HEK293 (cell line): ENCODE measurements around the gene MYL10.

Experiments
- CTCF ChIA-PET: fragments of 350-600 bp; formaldehyde crosslinking; extraction: SDS; loops from one replicate; lab custom pipeline; 2021; ENCODE audit warnings: antibody characterized with exemption; lab: Yijun Ruan, JAX
- POLR2A ChIA-PET: fragments of 300-600 bp; formaldehyde crosslinking; extraction: SDS; loops from one replicate; lab custom pipeline; 2020; ENCODE audit warnings: antibody characterized with exemption, inconsistent platforms; lab: Yijun Ruan, JAX
- H3K27ac ChIP-seq: fragments of 200-500 bp; sonication (Bioruptor generic); 2 replicates; pipeline ENCODE4 v1.5.1; 2014; ENCODE audit warnings: low read depth, low read length, control low read depth, inconsistent platforms; ENCODE audit errors: extremely low read depth
- H3K36me3 ChIP-seq, 2 experiments: fragments of 200-500 bp in 1 of 2; sonication (Bioruptor generic) in 1 of 2; 1 replicate in 1 of 2; 2 replicates in 1 of 2; pipeline ENCODE4 v1.5.1; 2014 to 2017; ENCODE audit warnings: inconsistent platforms in 2 of 2, low read length in 2 of 2; ENCODE audit not compliant: control insufficient read depth in 2 of 2, insufficient read depth in 1 of 2
- H3K4me1 ChIP-seq: fragments of 200-500 bp; sonication (Bioruptor generic); 2 replicates; pipeline ENCODE4 v1.5.1; 2014; ENCODE audit warnings: mild to moderate bottlenecking, low read length, inconsistent platforms; ENCODE audit not compliant: control insufficient read depth, insufficient read depth
- H3K4me3 ChIP-seq: 2 replicates; pipeline ENCODE4 v1.5.1; 2011; ENCODE audit warnings: low read depth, mild to moderate bottlenecking, control low read depth, low read length, moderate library complexity
- H3K9me3 ChIP-seq: fragments of 200-500 bp; sonication (Bioruptor generic); 2 replicates; pipeline ENCODE4 v1.5.1; 2014; ENCODE audit warnings: low read depth, low read length, inconsistent platforms; ENCODE audit not compliant: control insufficient read depth, insufficient read depth
- GLIS1 ChIP-seq: fragments of 450-650 bp; formaldehyde crosslinking; IDR thresholded peaks from 2 replicates; pipeline ENCODE4 v1.5.1; 2016; ENCODE audit warnings: missing biosample characterization, missing genetic modification characterization
- SP2 ChIP-seq: fragments of 450-650 bp; formaldehyde crosslinking; IDR thresholded peaks from 2 replicates; pipeline ENCODE4 v1.5.1; 2016; ENCODE audit warnings: missing biosample characterization, missing genetic modification characterization
- YY2 ChIP-seq: fragments of 450-650 bp; formaldehyde crosslinking; IDR thresholded peaks from 2 replicates; pipeline ENCODE4 v1.5.1; 2016; ENCODE audit warnings: missing biosample characterization, missing genetic modification characterization
- ZFP41 ChIP-seq: fragments of 450-650 bp; formaldehyde crosslinking; IDR thresholded peaks from 2 replicates; pipeline ENCODE4 v1.5.1; 2016; ENCODE audit warnings: missing biosample characterization, missing genetic modification characterization, borderline replicate concordance
- ZNF132 ChIP-seq: fragments of 450-650 bp; formaldehyde crosslinking; IDR thresholded peaks from 2 replicates; pipeline ENCODE4 v1.5.1; 2017; ENCODE audit warnings: missing biosample characterization, missing genetic modification characterization, borderline replicate concordance
- ZNF140 ChIP-seq: fragments of 450-650 bp; formaldehyde crosslinking; IDR thresholded peaks from 2 replicates; pipeline ENCODE4 v1.5.1; 2016; ENCODE audit warnings: missing biosample characterization, missing genetic modification characterization
- ZNF174 ChIP-seq: fragments of 450-650 bp; formaldehyde crosslinking; IDR thresholded peaks from 2 replicates; pipeline ENCODE4 v1.5.0; 2017; ENCODE audit warnings: missing biosample characterization, mild to moderate bottlenecking, missing genetic modification characterization
- ZNF341 ChIP-seq: fragments of 450-650 bp; formaldehyde crosslinking; IDR thresholded peaks from 2 replicates; pipeline ENCODE4; 2016; ENCODE audit warnings: low read depth, missing biosample characterization, missing genetic modification characterization
- ZNF433 ChIP-seq: fragments of 450-650 bp; formaldehyde crosslinking; IDR thresholded peaks from 2 replicates; pipeline ENCODE4 v1.5.1; 2016; ENCODE audit warnings: missing biosample characterization, missing genetic modification characterization, low read depth
- ZNF701 ChIP-seq: fragments of 450-650 bp; formaldehyde crosslinking; IDR thresholded peaks from 2 replicates; pipeline ENCODE4 v1.5.1; 2016; ENCODE audit warnings: missing biosample characterization, missing genetic modification characterization
- TF ChIP-seq, protein P1 (sequence below): fragments of 450-650 bp; formaldehyde crosslinking; IDR thresholded peaks from 2 replicates; pipeline ENCODE4 v1.5.1; 2016; ENCODE audit warnings: missing biosample characterization, missing genetic modification characterization
- TF ChIP-seq, protein P2 (sequence below): fragments of 450-650 bp; formaldehyde crosslinking; IDR thresholded peaks from 2 replicates; pipeline ENCODE4 v1.5.1; 2017; ENCODE audit warnings: missing biosample characterization, missing genetic modification characterization
- TF ChIP-seq, protein P3 (sequence below): fragments of 450-650 bp; formaldehyde crosslinking; IDR thresholded peaks from 2 replicates; pipeline ENCODE4 v1.5.1; 2016; ENCODE audit warnings: missing biosample characterization, missing genetic modification characterization, borderline replicate concordance
- TF ChIP-seq, protein P4 (sequence below): fragments of 450-650 bp; formaldehyde crosslinking; IDR thresholded peaks from 2 replicates; pipeline ENCODE4 v1.5.1; 2017; ENCODE audit warnings: missing biosample characterization, missing genetic modification characterization
- TF ChIP-seq, protein P5 (sequence below): fragments of 450-650 bp; formaldehyde crosslinking; IDR thresholded peaks from 2 replicates; pipeline ENCODE4 v1.5.1; 2016; ENCODE audit warnings: missing biosample characterization, missing genetic modification characterization

MYL10 gene

DNA sequence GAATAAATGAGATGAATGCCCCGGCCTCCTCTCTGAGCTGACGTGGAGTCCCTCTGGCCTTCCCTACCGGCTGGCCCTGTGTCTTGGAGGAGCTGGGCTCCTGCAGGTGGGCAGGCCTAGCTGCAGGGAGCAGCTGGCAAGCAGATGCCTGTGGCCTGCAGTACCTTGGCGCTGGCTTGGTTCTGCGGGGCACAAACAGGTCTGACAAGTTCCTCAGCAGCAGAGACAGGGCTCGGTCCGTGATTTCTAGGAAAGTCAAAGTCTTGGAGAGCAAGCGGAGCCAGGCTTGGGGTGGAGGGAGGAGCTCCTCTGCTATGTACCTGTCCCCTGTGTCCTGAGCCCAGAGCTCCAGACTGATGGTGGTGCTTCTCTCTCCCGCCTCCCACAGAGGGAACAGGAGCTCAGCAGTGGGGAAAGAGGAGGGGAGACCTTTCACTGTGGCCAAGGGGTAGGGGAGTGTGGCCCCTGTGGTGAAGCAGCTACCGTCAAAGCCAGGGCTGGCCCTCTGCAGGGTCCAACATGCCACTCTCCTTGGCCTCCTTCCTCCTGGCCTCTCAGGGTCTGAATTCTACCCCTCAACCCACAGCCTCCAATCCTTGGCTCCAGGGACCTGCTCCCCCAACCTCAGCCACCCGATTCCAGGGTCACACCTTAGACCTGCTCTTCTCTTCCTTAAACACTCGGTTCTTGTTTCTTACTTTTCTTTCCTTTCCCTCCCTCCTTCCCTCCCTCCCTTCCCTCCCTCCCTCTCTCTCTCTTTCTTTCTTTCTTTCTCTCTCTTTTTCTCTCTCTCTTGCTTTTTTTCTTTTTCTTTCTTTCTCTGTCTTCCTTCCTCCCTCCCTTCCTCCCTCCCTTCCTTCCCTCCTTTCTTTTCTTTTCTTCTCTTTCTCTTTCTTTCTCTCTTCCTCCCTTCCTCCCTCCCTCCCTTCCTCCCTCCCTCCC, 20.1 kb downstream of the MYL10 start (continued):
- TF ChIP-seq, protein P1, sequence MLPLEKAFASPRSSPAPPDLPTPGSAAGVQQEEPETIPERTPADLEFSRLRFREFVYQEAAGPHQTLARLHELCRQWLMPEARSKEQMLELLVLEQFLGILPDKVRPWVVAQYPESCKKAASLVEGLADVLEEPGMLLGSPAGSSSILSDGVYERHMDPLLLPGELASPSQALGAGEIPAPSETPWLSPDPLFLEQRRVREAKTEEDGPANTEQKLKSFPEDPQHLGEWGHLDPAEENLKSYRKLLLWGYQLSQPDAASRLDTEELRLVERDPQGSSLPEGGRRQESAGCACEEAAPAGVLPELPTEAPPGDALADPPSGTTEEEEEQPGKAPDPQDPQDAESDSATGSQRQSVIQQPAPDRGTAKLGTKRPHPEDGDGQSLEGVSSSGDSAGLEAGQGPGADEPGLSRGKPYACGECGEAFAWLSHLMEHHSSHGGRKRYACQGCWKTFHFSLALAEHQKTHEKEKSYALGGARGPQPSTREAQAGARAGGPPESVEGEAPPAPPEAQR (tag by site-specific recombination) = no peak
- TF ChIP-seq, protein P2, sequence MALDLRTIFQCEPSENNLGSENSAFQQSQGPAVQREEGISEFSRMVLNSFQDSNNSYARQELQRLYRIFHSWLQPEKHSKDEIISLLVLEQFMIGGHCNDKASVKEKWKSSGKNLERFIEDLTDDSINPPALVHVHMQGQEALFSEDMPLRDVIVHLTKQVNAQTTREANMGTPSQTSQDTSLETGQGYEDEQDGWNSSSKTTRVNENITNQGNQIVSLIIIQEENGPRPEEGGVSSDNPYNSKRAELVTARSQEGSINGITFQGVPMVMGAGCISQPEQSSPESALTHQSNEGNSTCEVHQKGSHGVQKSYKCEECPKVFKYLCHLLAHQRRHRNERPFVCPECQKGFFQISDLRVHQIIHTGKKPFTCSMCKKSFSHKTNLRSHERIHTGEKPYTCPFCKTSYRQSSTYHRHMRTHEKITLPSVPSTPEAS (tag by site-specific recombination) = no peak
- no peak for TF ChIP-seq ZNF140 (tag by site-specific recombination)
- no peak for TF ChIP-seq ZNF341 (tag by site-specific recombination)
- TF ChIP-seq, protein P3, sequence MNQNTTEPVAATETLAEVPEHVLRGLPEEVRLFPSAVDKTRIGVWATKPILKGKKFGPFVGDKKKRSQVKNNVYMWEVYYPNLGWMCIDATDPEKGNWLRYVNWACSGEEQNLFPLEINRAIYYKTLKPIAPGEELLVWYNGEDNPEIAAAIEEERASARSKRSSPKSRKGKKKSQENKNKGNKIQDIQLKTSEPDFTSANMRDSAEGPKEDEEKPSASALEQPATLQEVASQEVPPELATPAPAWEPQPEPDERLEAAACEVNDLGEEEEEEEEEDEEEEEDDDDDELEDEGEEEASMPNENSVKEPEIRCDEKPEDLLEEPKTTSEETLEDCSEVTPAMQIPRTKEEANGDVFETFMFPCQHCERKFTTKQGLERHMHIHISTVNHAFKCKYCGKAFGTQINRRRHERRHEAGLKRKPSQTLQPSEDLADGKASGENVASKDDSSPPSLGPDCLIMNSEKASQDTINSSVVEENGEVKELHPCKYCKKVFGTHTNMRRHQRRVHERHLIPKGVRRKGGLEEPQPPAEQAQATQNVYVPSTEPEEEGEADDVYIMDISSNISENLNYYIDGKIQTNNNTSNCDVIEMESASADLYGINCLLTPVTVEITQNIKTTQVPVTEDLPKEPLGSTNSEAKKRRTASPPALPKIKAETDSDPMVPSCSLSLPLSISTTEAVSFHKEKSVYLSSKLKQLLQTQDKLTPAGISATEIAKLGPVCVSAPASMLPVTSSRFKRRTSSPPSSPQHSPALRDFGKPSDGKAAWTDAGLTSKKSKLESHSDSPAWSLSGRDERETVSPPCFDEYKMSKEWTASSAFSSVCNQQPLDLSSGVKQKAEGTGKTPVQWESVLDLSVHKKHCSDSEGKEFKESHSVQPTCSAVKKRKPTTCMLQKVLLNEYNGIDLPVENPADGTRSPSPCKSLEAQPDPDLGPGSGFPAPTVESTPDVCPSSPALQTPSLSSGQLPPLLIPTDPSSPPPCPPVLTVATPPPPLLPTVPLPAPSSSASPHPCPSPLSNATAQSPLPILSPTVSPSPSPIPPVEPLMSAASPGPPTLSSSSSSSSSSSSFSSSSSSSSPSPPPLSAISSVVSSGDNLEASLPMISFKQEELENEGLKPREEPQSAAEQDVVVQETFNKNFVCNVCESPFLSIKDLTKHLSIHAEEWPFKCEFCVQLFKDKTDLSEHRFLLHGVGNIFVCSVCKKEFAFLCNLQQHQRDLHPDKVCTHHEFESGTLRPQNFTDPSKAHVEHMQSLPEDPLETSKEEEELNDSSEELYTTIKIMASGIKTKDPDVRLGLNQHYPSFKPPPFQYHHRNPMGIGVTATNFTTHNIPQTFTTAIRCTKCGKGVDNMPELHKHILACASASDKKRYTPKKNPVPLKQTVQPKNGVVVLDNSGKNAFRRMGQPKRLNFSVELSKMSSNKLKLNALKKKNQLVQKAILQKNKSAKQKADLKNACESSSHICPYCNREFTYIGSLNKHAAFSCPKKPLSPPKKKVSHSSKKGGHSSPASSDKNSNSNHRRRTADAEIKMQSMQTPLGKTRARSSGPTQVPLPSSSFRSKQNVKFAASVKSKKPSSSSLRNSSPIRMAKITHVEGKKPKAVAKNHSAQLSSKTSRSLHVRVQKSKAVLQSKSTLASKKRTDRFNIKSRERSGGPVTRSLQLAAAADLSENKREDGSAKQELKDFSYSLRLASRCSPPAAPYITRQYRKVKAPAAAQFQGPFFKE (tag by site-specific recombination) = no peak
- no peak for TF ChIP-seq YY2 (tag by site-specific recombination)
- no peak for TF ChIP-seq ZNF132 (tag by site-specific recombination)
- TF ChIP-seq ZFP41 (tag by site-specific recombination) = no peak
- TF ChIP-seq GLIS1 (tag by site-specific recombination) = peak; percentile 23; the same call in 1 of the 2 replicates

DNA sequence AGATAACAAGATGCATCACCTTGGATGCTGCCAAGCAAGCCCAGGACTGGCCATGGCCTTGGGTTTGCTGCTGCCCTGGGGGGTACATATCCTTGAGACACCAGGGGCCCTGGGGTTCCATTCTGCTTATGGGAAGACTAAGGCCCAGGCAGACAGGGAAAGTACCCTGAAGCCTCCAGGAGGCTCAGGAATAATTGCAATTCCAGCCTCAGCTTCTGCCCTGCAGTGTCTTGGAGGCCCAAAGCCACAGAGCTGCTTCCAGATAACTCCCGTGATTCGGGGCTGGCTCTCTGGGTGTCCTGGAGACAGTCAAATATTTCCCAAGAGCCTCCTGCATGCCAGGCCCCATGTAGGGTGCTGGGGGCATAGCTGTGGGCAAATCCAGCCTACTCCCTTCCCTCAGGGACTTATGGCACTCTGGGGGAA, 22.6 kb downstream of the MYL10 start:
- Histone ChIP-seq H3K4me3 (no peak overlapping the region), H3K27ac (no peak overlapping the region), H3K9me3 (no peaks in the 10 kb centered on the region), H3K4me1 (no peaks in the 10 kb centered on the region), H3K36me3 (no peaks in the 10 kb centered on the region)
- TF ChIP-seq ZNF433 (tag by site-specific recombination) (no peak), ZNF701 (tag by site-specific recombination) (no peak), SP2 (tag by site-specific recombination) (no peak), ZNF174 (tag by site-specific recombination) (no peak)
- TF ChIP-seq, protein P4, sequence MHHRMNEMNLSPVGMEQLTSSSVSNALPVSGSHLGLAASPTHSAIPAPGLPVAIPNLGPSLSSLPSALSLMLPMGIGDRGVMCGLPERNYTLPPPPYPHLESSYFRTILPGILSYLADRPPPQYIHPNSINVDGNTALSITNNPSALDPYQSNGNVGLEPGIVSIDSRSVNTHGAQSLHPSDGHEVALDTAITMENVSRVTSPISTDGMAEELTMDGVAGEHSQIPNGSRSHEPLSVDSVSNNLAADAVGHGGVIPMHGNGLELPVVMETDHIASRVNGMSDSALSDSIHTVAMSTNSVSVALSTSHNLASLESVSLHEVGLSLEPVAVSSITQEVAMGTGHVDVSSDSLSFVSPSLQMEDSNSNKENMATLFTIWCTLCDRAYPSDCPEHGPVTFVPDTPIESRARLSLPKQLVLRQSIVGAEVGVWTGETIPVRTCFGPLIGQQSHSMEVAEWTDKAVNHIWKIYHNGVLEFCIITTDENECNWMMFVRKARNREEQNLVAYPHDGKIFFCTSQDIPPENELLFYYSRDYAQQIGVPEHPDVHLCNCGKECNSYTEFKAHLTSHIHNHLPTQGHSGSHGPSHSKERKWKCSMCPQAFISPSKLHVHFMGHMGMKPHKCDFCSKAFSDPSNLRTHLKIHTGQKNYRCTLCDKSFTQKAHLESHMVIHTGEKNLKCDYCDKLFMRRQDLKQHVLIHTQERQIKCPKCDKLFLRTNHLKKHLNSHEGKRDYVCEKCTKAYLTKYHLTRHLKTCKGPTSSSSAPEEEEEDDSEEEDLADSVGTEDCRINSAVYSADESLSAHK (tag by site-specific recombination) = 0 out of 2 replicates have a peak, but pooled peaks have one; percentile 13
- TF ChIP-seq, protein P5, sequence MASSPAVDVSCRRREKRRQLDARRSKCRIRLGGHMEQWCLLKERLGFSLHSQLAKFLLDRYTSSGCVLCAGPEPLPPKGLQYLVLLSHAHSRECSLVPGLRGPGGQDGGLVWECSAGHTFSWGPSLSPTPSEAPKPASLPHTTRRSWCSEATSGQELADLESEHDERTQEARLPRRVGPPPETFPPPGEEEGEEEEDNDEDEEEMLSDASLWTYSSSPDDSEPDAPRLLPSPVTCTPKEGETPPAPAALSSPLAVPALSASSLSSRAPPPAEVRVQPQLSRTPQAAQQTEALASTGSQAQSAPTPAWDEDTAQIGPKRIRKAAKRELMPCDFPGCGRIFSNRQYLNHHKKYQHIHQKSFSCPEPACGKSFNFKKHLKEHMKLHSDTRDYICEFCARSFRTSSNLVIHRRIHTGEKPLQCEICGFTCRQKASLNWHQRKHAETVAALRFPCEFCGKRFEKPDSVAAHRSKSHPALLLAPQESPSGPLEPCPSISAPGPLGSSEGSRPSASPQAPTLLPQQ (tag by site-specific recombination) = no peak
- CTCF ChIA-PET = no interaction called here
- POLR2A ChIA-PET = no interaction called here
